ENCODE data around the gene METTL4.

The METTL4 gene

DNA sequence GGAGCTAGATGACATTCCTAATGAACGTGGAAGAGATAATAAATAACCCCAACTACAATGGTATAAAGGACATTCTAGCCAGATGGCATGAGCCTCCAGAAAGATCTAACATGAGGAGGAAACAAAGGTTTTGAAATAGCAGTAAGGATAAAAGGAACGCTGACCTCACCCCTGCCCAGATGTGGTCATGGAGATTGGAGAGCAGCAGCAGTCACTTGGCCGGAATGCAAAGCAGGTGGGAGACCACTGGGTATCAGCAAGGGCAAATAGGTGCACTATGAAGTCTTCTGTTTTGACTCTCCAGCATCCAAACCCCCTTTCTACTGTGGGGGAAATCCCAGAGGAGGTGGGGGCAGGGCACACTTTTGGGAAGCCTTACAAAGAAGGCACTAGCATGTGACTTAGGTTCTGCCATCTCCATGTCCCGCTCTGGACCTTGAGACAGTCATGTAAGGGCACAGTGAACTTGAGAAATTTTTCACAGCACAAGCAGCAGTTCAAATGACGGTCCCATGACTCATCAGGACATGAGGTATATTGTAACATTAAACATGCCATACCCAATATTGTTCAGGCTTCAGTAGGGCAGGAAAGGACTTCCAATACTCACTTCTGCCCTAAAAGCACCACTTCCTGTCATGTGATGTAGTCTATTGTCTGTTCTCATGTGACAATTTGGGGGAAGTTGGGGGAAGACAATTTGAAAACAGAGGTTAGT, 55.2 kb downstream of the METTL4 start:
- DNase-seq (ENCODE audit: low spot score) = peak; percentile 97

DNA sequence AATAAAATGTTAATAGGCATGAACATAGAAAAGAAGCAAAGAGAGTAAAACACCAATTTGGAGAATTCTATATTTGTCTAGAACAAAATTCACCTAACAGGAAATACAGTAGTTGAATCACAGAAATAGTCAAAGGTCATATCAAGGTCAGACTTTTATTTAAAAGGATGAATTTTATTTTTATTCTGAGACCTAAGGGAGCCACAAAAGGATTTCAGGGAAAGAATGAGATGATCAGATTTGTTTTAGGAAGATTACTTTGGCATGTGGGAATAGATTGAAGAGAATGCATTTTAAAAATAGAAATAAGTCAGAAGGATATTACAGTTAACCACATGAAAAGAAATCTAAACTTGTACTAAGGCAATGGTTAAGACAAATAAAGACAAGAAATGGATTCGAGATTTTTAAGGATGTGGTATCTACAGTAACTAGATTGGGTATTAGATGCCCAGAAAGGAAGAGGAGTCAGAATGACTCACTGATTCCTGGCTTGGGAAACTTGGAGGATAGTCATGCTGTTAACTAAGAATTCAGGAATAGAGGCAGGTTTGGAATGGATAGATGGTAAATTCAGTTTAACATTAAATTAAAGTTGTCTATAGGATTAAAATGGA, 56.0 kb downstream of the METTL4 start:
- peak; percentile 90 for DNase-seq (ENCODE audit: low spot score)

DNA sequence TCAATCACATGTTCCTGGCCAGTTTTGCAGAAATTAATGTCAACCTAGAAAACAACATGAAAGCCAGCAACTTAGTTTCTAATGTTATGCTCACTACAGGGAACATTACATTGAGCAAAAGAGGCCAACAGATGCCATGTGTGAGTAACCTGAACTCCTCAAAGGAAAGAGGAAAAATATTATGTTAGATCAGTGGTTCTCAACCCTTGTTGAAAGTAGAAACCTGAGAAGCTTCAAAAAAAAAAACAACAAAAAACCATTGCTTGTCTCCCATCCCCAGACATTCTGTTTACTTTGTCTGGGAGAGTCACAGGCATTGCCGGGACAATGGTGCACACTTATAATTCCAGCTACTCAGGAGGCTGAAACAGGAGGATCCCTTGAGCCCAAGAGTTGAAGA, 57.7 kb downstream of the METTL4 start:
- DNase-seq (ENCODE audit: low spot score) = no peak

DNA sequence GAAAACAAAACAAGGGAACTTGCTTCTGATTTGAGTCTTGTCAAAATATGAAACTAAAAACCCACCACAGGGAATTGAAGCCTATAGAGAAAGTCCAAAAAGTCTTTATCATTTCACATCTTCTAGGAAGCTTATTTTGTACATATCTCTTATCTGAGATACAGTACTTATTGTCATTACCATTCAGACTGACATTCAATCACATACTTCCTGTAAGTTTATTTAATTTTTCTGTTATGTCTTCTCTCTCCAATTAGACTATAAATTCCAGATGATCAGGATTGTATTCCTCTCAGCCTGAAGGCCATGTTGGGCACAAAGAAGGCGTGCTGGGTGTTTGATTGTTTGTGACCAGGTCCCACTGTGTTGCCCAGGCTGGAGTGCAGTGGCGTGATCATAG, 59.2 kb downstream of the METTL4 start:
- no peak for DNase-seq (ENCODE audit: low spot score)

DNA sequence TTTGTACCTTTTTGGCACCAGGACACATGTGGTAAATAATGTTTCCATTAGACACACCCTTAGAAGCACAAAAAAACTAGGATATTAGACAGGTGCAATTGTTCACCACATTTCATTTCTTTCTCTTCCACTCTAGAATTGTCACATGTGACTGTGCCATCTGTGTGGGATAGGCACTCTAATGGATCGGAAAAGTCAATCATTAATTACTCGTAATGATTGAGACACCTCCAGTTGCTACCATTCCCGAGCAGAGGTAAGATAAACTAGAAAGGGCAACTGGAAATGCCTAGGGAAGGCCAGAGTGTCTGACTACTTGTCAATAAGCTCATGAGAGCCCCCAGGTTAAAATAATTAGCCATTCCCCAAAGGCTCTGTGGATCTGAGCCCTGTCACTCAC, 59.9 kb downstream of the METTL4 start:
- DNase-seq (ENCODE audit: low spot score) = no peak

DNA sequence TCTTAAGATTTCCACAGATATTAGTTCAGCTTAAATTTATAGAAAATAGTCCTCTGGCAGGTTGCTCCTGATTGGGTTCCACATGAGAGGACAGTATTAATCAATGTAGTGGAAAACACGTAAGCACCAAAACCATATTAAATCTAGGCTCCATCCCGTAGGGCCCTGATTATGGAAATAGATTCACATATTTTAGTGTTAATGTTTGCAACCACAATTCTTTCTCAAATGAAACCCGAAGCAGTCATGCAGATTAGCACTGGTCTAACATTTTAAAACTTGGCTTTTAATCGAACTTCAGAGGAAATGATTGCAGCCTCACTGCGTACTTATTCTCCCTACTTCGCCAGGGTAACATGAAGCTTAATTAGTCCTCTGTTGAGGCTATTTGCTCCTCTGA, 60.9 kb downstream of the METTL4 start:
- DNase-seq (ENCODE audit: low spot score) = no peak

DNA sequence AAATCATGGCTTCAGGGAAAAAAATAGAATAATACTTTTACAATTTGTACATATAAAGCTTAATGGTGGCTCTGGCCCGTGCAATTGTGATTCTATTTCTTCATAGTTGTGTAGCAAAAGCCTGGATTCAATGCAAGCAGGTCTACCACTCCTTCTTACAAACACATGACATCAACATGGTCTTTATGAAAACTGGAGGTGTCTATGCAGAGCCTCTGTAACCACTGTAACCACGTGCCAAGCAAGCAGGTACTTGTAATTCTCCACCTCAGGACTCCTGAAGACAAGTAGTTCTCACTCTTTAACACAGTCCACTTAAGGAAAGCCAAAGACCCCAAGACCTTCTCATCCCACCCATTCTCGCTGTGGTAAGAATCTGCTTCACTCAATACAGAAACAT, 62.6 kb downstream of the METTL4 start:
- no peak for DNase-seq (ENCODE audit: low spot score)

DNA sequence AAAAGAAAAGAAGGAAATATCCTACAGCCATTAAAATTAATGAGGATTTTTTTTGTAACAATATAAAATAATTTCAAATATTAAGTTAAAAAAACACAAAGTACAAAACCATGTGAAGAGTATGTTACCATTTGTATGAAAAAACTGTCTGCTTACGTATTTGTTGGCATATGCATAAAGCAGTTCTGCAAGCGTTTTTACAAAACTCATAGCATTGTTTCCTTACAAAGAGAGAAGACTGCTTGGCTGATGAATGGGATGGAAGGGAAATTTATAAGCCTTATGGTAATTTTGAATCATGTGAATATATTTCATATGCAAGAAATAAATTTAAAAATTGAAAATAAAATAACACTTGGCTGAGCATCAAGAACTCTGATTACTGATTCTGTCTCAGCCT, 63.1 kb downstream of the METTL4 start:
- no peak for DNase-seq (ENCODE audit: low spot score)

DNA sequence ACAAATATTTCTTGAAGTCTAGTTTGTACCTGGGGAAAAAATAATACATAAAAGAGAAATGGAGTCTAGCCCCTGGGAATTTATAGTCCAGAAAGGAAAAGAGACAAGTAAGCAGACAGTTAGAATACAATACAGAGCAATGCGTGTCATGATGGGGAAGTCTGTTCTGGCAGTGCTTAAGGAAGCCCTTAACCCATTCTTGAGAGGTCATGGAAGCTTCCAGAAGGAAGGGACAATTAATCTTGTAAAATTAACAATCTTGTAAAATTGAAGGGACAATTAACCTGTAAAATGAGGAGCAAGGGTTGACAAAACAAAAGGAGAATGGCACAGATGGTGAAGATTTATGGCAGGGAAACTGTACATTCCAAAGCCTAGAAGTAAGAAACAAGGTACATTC, 66.7 kb downstream of the METTL4 start:
- DNase-seq (ENCODE audit: low spot score) = no peak

DNA sequence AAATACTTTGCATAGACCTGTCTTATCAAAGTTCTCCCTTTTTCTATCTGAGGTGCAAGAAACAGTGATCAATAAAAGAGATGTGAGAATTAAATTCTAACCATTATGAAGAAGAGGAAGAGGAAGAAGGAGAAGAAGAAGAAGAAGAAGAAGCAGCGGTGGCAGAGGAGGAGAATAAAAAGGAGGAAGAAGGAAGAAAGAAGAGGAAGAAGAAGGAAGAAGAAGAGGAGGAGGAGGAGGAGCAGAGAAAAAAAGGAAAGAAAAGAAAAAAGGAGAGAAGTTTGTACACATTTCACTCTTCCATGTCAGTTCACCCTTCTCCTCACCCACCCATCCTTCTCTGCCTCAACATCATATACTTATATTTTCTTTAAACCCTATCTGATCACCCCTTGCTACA, 68.4 kb downstream of the METTL4 start:
- DNase-seq (ENCODE audit: low spot score) = no peak

DNA sequence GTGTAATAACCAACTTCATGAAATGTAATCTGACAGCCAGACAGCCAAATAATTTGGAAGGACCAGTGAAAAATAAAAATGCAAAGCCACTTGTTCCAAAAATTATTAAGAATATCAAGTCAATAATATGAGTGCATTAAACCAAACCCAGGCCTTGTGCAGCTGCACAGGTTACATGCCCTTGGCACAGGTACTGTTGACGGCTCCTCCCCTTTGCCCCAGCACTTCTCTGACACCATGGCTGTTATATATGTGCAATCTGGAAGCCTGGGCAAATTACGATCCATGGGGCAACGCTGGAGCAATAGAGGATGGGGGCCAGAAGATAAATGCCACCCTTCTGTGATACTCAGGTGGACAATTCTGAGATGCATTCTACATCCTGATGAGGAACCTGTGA, 68.9 kb downstream of the METTL4 start:
- DNase-seq (ENCODE audit: low spot score) = no peak

DNA sequence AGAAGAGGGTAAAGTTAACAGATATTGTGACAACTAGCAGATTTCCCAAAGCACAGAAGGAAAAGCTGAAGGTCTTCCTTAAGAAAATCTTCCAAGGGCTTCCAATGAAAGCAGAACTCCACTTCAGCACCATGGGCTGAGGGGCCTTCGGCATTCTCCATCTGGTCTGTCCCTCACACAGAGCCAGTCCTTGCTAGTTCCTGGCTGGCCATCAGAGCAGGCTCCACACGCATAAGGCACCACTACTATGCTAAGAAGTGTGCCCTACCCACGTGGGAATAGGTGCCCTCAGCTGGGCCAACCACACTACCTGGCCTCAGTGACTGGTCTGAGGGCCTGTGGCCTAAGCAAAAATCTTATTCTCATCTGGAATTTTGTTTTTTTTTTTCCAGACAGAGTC, 73.5 kb downstream of the METTL4 start:
- DNase-seq (ENCODE audit: low spot score) = no peak

DNA sequence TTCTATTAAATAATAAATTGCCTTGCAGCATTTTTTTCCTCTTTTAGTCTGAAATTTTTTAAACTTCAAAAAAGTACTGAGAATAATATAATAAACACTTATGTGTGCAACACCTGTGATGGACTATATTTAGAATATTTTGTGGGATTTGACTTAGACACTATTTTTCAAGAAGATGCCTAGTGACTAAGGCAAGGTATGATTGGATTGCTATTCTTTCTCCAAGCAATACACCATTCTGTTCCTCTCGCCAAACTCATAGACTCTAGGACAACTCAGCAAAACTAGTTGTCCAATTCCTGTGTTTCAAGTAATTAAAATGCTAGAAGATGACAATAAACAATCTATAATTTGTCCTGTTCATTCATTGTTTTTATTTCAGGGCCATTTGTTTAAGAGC, 75.9 kb downstream of the METTL4 start:
- DNase-seq (ENCODE audit: low spot score) = no peak

DNA sequence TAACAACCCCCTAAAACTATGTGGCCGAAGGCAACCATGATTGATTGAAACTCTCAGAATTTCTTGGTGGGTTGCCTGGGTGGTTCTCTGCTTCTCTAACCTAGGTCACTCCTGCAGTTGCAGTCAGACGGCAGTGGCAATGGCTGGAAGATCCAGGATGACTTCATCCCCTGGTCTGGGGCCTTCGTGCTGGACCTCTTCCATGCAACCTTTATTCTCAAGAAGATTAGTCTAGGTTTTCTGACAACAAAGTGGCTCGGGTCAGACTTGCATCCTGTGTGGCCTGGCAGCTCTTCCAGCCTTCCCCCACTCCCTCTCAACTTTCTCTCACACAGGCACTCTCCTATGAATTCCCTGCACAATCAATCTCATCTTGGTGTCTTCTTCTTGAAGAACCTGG, 76.4 kb downstream of the METTL4 start:
- no peak for DNase-seq (ENCODE audit: low spot score)

Data from RKO (cell line).